WTC11 (cell line): Measurements from ENCODE around the gene CHPF. TPM values are rescaled to one million over a fixed set of nuclear protein-coding genes. Genes with fewer than 3 reads are reported as not detected.

Source experiments
- ATAC-seq: fragments of 200-7000 bp; cut with Tn5 transposase; 2 replicates; pipeline ENCODE4 v1.10.0; 2021; ENCODE audit warnings: mild to moderate bottlenecking, moderate library complexity
- CTCF ChIA-PET: fragments of 300-600 bp; sonication (Branson Sonifier 250); formaldehyde crosslinking; loops from one replicate; lab custom pipeline; 2021; ENCODE audit warnings: antibody characterized with exemption; lab: Charles Lee
- POLR2A ChIA-PET: fragments of 350-600 bp; sonication (Branson Sonifier 250); formaldehyde crosslinking; loops from one replicate; lab custom pipeline; 2021; ENCODE audit warnings: antibody characterized with exemption; lab: Charles Lee
- DNase-seq: peaks from one replicate; pipeline ENCODE4 v3.0.0; 2021; ENCODE audit warnings: low spot score
- H3K27ac Mint-ChIP-seq: 2 replicates; pipeline ENCODE4 v1.8.0; 2021; ENCODE audit warnings: mixed read lengths
- H3K27me3 Mint-ChIP-seq: 2 replicates; pipeline ENCODE4 v1.8.0; 2021; ENCODE audit warnings: low read depth, mild to moderate bottlenecking, moderate library complexity, mixed read lengths
- H3K36me3 Mint-ChIP-seq: 2 replicates; pipeline ENCODE4 v1.8.0; 2021; ENCODE audit warnings: mixed read lengths
- H3K4me1 Mint-ChIP-seq: 2 replicates; pipeline ENCODE4 v1.8.0; 2022; ENCODE audit warnings: mixed read lengths
- H3K4me3 Mint-ChIP-seq: 2 replicates; pipeline ENCODE4 v1.8.0; 2021; ENCODE audit warnings: mild to moderate bottlenecking, moderate library complexity, mixed read lengths
- H3K9me3 Mint-ChIP-seq: 2 replicates; pipeline ENCODE4 v1.8.0; 2021; ENCODE audit warnings: mixed read lengths
- ARID4B ChIP-seq: sonication (generic); formaldehyde crosslinking; IDR thresholded peaks from 2 replicates; pipeline ENCODE4 v1.8.0; 2023; ENCODE audit warnings: missing genetic modification reagents, mild to moderate bottlenecking, borderline replicate concordance
- CREM ChIP-seq: sonication (generic); formaldehyde crosslinking; IDR thresholded peaks from 2 replicates; pipeline ENCODE4 v1.8.1; 2022; ENCODE audit warnings: mild to moderate bottlenecking, missing genetic modification reagents, moderate library complexity
- ELF4 ChIP-seq: sonication (generic); formaldehyde crosslinking; IDR thresholded peaks from 2 replicates; pipeline ENCODE4 v1.8.1; 2022; ENCODE audit warnings: low read depth, mild to moderate bottlenecking, moderate library complexity, missing genetic modification reagents
- ERG ChIP-seq: fragments of 250-450 bp; sonication (Bioruptor Pico); IDR thresholded peaks from 2 replicates; pipeline ENCODE4 v1.8.0; 2021; ENCODE audit warnings: mild to moderate bottlenecking
- ESRRA ChIP-seq: sonication (generic); formaldehyde crosslinking; IDR thresholded peaks from 2 replicates; pipeline ENCODE4 v1.8.1; 2022; ENCODE audit warnings: mild to moderate bottlenecking, missing genetic modification reagents, borderline replicate concordance
- FOXK1 ChIP-seq: sonication (generic); formaldehyde crosslinking; IDR thresholded peaks from 2 replicates; pipeline ENCODE4 v1.8.0; 2022; ENCODE audit warnings: mild to moderate bottlenecking, moderate library complexity, missing genetic modification reagents
- GABPB1 ChIP-seq: sonication (generic); formaldehyde crosslinking; IDR thresholded peaks from 2 replicates; pipeline ENCODE4 v1.8.1; 2023; ENCODE audit warnings: mild to moderate bottlenecking, missing genetic modification reagents
- GTF2I ChIP-seq: fragments of 250-450 bp; sonication (Bioruptor Pico); conservative IDR thresholded peaks from 2 replicates; pipeline ENCODE4 v1.4.0; 2021; ENCODE audit warnings: mild to moderate bottlenecking
- HMGA2 ChIP-seq: fragments of 250-450 bp; sonication (Bioruptor Pico); IDR thresholded peaks from 2 replicates; pipeline ENCODE4 v1.4.0; 2021; ENCODE audit warnings: mild to moderate bottlenecking, moderate library complexity
- HMGXB4 ChIP-seq: sonication (generic); formaldehyde crosslinking; IDR thresholded peaks from 2 replicates; pipeline ENCODE4 v1.8.1; 2023; ENCODE audit warnings: mild to moderate bottlenecking, moderate library complexity, missing genetic modification reagents
- JAZF1 ChIP-seq: fragments of 250-450 bp; sonication (Bioruptor Pico); IDR thresholded peaks from 2 replicates; pipeline ENCODE4 v1.9.0; 2021; ENCODE audit warnings: moderate library complexity, mild to moderate bottlenecking, inconsistent platforms
- NFATC4 ChIP-seq: fragments of 250-450 bp; sonication (Bioruptor Pico); IDR thresholded peaks from 2 replicates; pipeline ENCODE4 v1.9.0; 2021; ENCODE audit warnings: mild to moderate bottlenecking
- NR1H2 ChIP-seq: sonication (generic); formaldehyde crosslinking; IDR thresholded peaks from 2 replicates; pipeline ENCODE4 v1.9.0; 2021; ENCODE audit warnings: mild to moderate bottlenecking, moderate library complexity, missing genetic modification reagents
- SMAD4 ChIP-seq: sonication (generic); formaldehyde crosslinking; IDR thresholded peaks from 2 replicates; pipeline ENCODE4 v1.8.0; 2022; ENCODE audit warnings: mild to moderate bottlenecking, missing genetic modification reagents
- TP53 ChIP-seq: sonication (generic); formaldehyde crosslinking; IDR thresholded peaks from 2 replicates; pipeline ENCODE4 v1.8.1; 2023; ENCODE audit warnings: mild to moderate bottlenecking, missing genetic modification reagents
- ZBTB43 ChIP-seq: sonication (generic); formaldehyde crosslinking; IDR thresholded peaks from 2 replicates; pipeline ENCODE4 v1.8.1; 2023; ENCODE audit warnings: mild to moderate bottlenecking, missing genetic modification reagents
- ZMAT4 ChIP-seq: fragments of 250-450 bp; sonication (Bioruptor Pico); IDR thresholded peaks from 2 replicates; pipeline ENCODE4 v1.9.0; 2021; ENCODE audit warnings: mild to moderate bottlenecking
- ZNF138 ChIP-seq: sonication (generic); formaldehyde crosslinking; conservative IDR thresholded peaks from 2 replicates; pipeline ENCODE4 v1.8.1; 2022; ENCODE audit warnings: mild to moderate bottlenecking, moderate library complexity, missing genetic modification reagents
- ZNF317 ChIP-seq: sonication (generic); formaldehyde crosslinking; IDR thresholded peaks from 2 replicates; pipeline ENCODE4 v1.8.1; 2023; ENCODE audit warnings: low read depth, mild to moderate bottlenecking, moderate library complexity, missing genetic modification reagents, borderline replicate concordance
- ZNF423 ChIP-seq: fragments of 250-450 bp; sonication (Bioruptor Pico); IDR thresholded peaks from 2 replicates; pipeline ENCODE4 v2.1.2; 2022; ENCODE audit warnings: mild to moderate bottlenecking, moderate library complexity
- total RNA-seq: library from RNA; stranded (reverse); gene quantifications from 3 replicates; pipeline ENCODE4 v1.2.3, GENCODE V29; 2021
- TF ChIP-seq, protein P1 (sequence below): sonication (generic); formaldehyde crosslinking; IDR thresholded peaks from 2 replicates; pipeline ENCODE4 v1.8.1; 2022; ENCODE audit warnings: low read depth, missing genetic modification reagents, borderline replicate concordance

The CHPF gene
- total RNA-seq, 1 experiment from 2014 or later, result 97.0 TPM

GRCh38 chr2:219544567-219544966 is 958 bp upstream of the CHPF start:
- Mint-ChIP-seq H3K27ac (no peak overlapping the region), H3K4me1 (peaks cover 17% of the 10 kb centered on the region), H3K9me3 (no peaks in the 10 kb centered on the region), H3K4me3 (peak overlapping the region; percentile 83), H3K27me3 (peaks cover 35% of the 10 kb centered on the region), H3K36me3 (peaks cover 24% of the 10 kb centered on the region)
- ATAC-seq (no peak), DNase-seq (no peak)
- TF ChIP-seq NR1H2 (CRISPR knock-in tag) (no peak), CREM (CRISPR knock-in tag) (no peak), ZNF138 (CRISPR knock-in tag) (no peak), TP53 (CRISPR knock-in tag) (no peak), ERG (no peak), HMGA2 (no peak), GABPB1 (CRISPR knock-in tag) (peak; percentile 0; the same call in 1 of the 2 replicates)
- TF ChIP-seq, protein P1, sequence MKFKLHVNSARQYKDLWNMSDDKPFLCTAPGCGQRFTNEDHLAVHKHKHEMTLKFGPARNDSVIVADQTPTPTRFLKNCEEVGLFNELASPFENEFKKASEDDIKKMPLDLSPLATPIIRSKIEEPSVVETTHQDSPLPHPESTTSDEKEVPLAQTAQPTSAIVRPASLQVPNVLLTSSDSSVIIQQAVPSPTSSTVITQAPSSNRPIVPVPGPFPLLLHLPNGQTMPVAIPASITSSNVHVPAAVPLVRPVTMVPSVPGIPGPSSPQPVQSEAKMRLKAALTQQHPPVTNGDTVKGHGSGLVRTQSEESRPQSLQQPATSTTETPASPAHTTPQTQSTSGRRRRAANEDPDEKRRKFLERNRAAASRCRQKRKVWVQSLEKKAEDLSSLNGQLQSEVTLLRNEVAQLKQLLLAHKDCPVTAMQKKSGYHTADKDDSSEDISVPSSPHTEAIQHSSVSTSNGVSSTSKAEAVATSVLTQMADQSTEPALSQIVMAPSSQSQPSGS, result no peak
- POLR2A ChIA-PET, result interaction anchor here (0.9 to 2.6 kb wide), 3 partner anchors 8 to 53 kb away, joined by 3 to 15 read pairs (median 15); partner anchors contain the start of genes GMPPA and STK11IP
- CTCF ChIA-PET, result interaction anchor here (1.1 to 41.3 kb wide), 10 partner anchors 8 to 128 kb away, joined by 3 to 2316 read pairs (median 5); partner anchors contain the start of genes GMPPA and SLC4A3

- H3K4me3 Mint-ChIP-seq, result peak overlapping the region; percentile 86
- ChIA-PET POLR2A (interaction anchor here (0.6 to 2.6 kb wide), 5 partner anchors 9 to 54 kb away, joined by 3 to 15 read pairs (median 4); partner anchors contain the start of gene STK11IP), CTCF (interaction anchor here (0.7 to 41.3 kb wide), 21 partner anchors 10 to 140 kb away, joined by 3 to 2316 read pairs (median 4); partner anchors contain the start of genes GMPPA, INHA, OBSL1 and SLC4A3)
- no peak overlapping the region for H3K27ac Mint-ChIP-seq
- ATAC-seq (peak; percentile 2), DNase-seq (no peak)
- peaks cover 27% of the 10 kb centered on the region for H3K27me3 Mint-ChIP-seq
- H3K4me1 Mint-ChIP-seq, result peaks cover 24% of the 10 kb centered on the region
- peaks cover 28% of the 10 kb centered on the region for H3K36me3 Mint-ChIP-seq
- H3K9me3 Mint-ChIP-seq, result no peaks in the 10 kb centered on the region
- TF ChIP-seq ELF4 (CRISPR knock-in tag) (0 out of 2 replicates have a peak, but pooled peaks have one; percentile 27), JAZF1 (CRISPR knock-in tag) (no peak), HMGA2 (no peak), GABPB1 (CRISPR knock-in tag) (no peak), SMAD4 (CRISPR knock-in tag) (no peak), ZNF423 (CRISPR knock-in tag) (peak; percentile 68; the same call in 1 of the 2 replicates), ZNF317 (CRISPR knock-in tag) (no peak), FOXK1 (CRISPR knock-in tag) (no peak), ARID4B (CRISPR knock-in tag) (peak; percentile 80), NFATC4 (no peak), HMGXB4 (CRISPR knock-in tag) (peak; percentile 65; the same call in 1 of the 2 replicates), GTF2I (CRISPR knock-in tag) (no peak), ESRRA (peak; percentile 12; the same call in 1 of the 2 replicates), ZMAT4 (CRISPR knock-in tag) (no peak), ZBTB43 (CRISPR knock-in tag) (no peak)
Measured at GRCh38 chr2:219542931-219543595, 546 bp downstream of the CHPF start.
